GM21528 (cell line): ENCODE measurements around the gene PRKD1.
"Not testable (repeated sequence)": the region's sequence is repeated elsewhere in the genome, so short reads cannot be mapped to it uniquely, and the experiment has no call there.

Source experiments
- ATAC-seq: cut with Tn5 transposase; IDR thresholded peaks from one replicate; pipeline ENCODE4 v1.9.1; 2021; ENCODE audit warnings: mild to moderate bottlenecking, moderate library complexity; ENCODE audit not compliant: unreplicated experiment, low FRiP score

Gene PRKD1

GRCh38 chr14:29689597-29689996, 238.1 kb downstream of the PRKD1 start:
- not testable (repeated sequence) for ATAC-seq

DNA sequence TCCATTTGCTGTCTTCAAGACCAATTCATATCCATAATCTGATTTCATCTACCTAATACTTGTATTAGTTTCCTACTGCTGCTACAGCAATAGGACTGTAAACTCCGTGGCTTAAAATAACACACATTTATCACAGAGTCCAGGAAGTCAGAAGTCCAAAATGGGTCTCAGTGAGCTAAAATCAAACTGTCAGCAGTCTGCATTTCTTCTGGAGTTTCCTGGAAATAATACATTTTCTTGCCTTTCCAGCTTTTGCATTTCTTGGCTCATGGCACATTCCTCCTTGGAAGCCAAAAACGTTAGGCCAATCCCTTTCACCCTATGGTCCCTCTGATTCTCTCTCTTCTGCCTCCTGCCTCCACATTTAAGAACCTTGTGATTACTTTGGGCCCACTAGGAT, 239.8 kb downstream of the PRKD1 start:
- ATAC-seq: no peak

DNA sequence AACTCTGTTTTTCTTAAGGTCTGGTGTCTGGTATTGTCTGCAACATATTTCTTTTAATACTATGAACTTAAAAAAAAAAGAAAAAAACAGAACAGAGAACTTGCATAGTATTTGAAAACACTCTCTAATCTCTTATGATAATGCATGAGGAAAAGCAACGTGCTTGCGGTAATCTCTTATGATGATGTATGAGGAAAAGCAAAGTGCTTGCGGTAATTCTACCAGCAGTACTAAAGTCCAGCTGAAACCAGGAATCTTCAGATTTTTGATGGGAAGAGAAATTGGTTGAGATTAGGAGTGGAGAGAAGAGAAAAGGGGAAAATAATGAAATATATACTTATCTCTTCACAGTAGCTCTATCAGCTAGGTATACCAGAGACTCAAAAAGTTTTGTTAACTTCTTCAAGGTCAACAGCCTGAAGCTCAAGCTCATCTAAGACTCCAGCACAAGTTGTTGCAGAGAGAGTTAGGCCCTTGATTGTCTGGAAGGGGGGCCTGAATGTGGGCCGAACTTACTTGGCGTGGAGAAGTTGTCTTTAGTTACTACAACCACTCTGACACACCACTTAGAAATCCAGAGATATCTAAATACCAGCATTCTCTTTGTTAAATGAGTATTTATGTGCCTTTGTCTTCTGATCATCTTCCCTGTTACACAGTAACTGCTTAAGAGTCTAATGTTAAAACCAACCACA, 240.4 kb downstream of the PRKD1 start:
- no peak for ATAC-seq

DNA sequence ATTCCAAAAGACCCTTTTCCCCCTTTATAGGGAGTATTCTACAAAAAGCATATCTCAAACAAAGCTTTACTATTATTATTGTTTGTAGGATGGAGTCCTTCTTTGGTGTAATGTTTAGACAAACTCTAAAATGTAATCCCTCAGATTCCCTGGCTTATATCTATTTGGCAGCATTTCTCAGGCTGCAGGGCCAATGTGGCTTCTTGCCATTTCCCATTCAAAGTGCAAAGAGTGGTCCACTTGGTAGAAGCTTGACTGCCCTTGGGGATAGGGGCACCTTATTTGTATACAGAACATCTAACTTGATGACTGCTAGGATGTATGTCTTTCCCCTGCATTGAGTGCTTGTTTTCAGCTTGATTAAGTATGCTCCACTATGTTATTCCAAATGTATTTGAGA, 242.7 kb downstream of the PRKD1 start:
- ATAC-seq: no peak

GRCh38 chr14:29682789-29683188, 244.9 kb downstream of the PRKD1 start:
- no peak for ATAC-seq

DNA sequence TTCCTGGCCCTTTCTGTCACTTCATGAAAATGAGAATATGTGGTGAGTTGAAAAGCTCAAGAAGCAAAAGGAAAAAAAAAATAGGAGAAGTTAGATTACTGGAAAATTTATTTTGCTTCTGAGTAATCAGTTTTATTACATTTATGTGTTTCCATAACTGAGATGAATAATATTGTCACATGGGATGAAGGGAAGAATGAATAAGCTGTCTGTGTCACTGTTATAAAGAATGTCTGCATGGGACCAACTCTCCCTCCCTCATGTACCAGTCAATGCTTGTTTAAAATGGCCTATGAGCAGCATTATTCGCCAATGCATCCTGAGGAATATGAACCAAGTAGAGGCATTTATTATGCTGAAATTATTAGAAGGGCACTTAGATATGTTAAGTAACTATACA, 246.3 kb downstream of the PRKD1 start:
- ATAC-seq: no peak

- ATAC-seq: no peak
Observed at GRCh38 chr14:29674566-29675285, 252.9 kb downstream of the PRKD1 start.

DNA sequence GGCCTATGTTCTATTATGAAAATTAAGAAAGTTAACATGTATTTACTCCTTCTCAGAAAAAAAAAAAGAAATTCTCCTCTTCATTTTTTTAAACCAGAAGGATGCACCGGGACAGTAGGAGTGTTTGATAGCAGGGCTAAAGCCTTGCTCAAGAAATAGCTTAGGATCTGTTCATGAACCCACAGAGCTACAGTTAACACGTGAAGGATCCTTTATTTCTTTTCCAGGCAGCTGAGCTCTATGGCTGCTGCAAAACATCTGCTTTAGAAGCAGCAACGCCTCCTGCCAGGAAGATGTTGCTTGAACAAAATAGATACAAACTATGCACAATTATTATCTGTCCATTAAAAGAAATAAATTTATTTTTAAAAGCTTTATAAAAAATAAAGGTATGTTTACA, 254.8 kb downstream of the PRKD1 start:
- ATAC-seq: no peak

DNA sequence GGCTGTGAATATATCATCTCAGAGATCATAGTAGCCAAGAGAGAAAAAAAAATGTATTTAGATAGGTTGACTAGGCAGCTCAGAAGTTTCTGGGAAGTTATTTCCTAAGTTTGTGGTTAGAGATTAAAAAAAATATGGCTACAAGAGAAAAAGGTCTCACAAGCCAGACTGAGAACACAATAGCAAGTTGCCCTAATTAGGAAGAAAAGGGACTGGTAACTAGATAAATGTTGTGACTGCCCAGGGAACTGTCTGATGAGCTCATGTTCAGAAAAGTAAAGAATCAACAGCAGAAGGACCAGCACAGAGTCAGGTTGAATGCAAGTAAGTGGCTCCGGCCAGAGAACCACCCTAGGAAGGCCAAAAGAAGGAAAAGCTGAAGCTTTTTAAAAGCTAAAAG, 256.6 kb downstream of the PRKD1 start:
- ATAC-seq: no peak

- no peak for ATAC-seq
Observed at GRCh38 chr14:29668201-29668600, 259.4 kb downstream of the PRKD1 start.

GRCh38 chr14:29664515-29664914, 263.1 kb downstream of the PRKD1 start:
- no peak for ATAC-seq

GRCh38 chr14:29663281-29663801, 264.3 kb downstream of the PRKD1 start:
- no peak for ATAC-seq

DNA sequence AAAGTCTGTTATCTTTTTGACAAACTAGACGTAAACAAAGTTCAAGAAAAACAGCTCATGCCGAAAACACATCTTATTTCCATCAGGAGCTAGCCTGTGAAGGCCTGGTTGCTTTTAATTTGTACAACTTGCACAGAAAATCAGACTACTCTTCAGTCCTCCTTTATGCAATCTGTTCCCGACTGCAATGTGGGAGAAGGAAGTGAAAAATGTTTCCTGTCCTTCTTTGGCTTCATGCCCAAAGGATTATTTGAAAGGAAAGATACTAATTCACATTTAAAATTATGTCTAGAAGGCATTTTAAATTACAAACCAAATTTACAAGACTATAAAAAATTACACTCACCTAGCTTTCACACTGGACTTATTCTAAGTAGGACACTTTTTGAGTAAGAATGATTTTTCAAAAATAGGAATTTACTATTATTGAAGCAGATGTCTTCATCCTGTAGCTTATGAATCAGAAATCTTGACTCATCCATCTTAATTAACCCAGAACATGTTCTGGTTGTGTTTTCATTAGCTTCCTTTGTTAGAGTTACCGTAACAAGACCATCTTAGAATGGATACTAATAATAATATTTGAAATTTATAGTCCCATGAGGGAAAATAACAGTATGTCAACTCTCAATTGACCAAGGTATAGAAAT, 272.6 kb downstream of the PRKD1 start:
- no peak for ATAC-seq

- no peak for ATAC-seq
Observed at GRCh38 chr14:29653303-29653702, 274.3 kb downstream of the PRKD1 start.

GRCh38 chr14:29652571-29652970, 275.1 kb downstream of the PRKD1 start:
- ATAC-seq: no peak

GRCh38 chr14:29650554-29651269, 276.9 kb downstream of the PRKD1 start:
- ATAC-seq: no peak

GRCh38 chr14:29649170-29649569, 278.5 kb downstream of the PRKD1 start:
- no peak for ATAC-seq

DNA sequence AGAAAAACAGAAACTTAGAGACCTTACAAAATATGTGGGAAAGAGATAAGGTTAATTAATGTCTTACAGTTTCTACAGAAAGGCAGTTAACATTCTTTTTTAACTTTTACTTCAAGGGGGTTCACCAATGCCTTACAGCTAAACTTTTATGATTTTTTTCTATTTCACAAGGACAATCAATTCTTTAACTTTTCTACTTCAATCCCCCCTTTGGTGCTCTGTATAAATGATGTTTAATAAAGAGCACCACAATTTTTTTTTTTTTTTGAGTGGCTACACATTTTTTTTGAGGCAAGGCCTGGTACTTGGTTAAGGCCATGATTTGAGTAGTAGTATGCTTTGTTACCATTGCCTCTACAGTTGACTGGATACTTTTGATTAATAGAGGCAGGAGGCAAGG, 279.6 kb downstream of the PRKD1 start:
- ATAC-seq: no peak

DNA sequence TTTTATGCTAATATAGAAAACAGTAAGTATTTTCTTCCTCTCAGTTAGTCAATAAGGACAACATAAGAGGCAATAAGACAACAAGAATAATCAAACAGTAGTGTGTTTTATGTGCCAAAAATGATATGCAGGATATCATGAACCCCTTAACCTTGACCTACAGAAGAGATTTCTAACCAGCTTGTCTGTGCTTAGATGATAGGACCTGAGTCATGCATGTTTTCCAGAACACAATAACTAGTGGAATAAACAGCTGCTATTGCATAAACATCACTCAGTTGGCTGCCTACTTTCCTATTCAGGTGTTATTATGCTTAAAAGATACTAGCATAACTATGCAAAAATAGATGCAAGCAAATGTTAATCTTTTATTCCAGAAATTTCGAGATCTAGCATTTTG, 282.5 kb downstream of the PRKD1 start:
- no peak for ATAC-seq

GRCh38 chr14:29643433-29644211, 284.0 kb downstream of the PRKD1 start:
- no peak for ATAC-seq
